BE2C (cell line): ENCODE measurements around the gene CDH4.

Source experiments
- DNase-seq: peaks from one replicate; pipeline ENCODE4 v3.0.0-alpha.2; 2020
- H3K27me3 ChIP-seq: fragments of 250-450 bp; sonication (Bioruptor Pico); 2 replicates; pipeline ENCODE4 v1.5.1; 2020; ENCODE audit warnings: mild to moderate bottlenecking
- H3K36me3 ChIP-seq: fragments of 250-450 bp; sonication (Bioruptor Pico); 2 replicates; pipeline ENCODE4 v1.5.1; 2020; ENCODE audit warnings: mild to moderate bottlenecking
- H3K4me1 ChIP-seq: fragments of 250-450 bp; sonication (Bioruptor Pico); 2 replicates; pipeline ENCODE4 v1.5.1; 2020
- H3K4me3 ChIP-seq: 2 replicates; pipeline ENCODE4 v1.5.1; 2011; ENCODE audit warnings: low read depth, low read length
- H3K9me3 ChIP-seq: fragments of 250-450 bp; sonication (Bioruptor Pico); 2 replicates; pipeline ENCODE4 v1.5.1; 2020
- TF ChIP-seq, protein P1 (sequence below): IDR thresholded peaks from 2 replicates; pipeline ENCODE4 v1.5.1; 2012; ENCODE audit warnings: mild to moderate bottlenecking, low read depth, low read length

CDH4 gene

DNA sequence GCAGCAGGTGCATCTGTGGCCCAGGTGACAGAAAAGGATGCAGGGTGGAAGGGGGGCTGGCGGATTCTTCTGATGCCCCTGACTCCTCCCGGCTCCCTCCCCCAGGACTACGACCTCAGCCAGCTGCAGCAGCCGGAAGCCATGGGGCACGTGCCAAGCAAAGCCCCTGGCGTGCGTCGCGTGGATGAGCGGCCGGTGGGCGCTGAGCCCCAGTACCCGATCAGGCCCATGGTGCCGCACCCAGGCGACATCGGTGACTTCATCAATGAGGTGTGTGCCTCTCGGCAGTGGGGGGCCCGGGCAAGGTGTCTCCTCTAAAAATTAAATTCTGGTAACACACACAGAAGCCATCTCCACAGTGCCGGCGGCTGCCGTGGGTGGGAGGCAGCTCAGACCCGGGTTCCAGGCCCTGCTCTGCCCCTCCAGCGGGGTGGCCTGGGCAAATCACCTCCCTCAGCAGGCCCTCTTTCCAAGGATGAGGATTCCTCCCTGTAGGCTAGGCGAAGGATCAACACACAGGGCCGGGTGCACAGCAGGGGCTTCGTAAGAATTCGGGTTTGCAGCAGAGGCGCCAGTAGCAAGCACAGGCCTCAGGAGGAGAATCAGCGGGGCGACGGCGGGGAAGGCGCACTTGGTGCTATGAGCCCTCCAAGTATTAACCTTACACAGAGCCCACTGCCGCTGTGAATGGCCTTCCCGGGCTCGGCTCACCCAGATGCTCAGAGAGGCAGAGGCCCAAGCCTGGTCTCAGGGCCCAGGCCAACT lies 682.1 kb downstream of the CDH4 start:
- peak; percentile 5 for DNase-seq
- H3K9me3 ChIP-seq = no peaks in the 10 kb centered on the region
- TF ChIP-seq, protein P1, sequence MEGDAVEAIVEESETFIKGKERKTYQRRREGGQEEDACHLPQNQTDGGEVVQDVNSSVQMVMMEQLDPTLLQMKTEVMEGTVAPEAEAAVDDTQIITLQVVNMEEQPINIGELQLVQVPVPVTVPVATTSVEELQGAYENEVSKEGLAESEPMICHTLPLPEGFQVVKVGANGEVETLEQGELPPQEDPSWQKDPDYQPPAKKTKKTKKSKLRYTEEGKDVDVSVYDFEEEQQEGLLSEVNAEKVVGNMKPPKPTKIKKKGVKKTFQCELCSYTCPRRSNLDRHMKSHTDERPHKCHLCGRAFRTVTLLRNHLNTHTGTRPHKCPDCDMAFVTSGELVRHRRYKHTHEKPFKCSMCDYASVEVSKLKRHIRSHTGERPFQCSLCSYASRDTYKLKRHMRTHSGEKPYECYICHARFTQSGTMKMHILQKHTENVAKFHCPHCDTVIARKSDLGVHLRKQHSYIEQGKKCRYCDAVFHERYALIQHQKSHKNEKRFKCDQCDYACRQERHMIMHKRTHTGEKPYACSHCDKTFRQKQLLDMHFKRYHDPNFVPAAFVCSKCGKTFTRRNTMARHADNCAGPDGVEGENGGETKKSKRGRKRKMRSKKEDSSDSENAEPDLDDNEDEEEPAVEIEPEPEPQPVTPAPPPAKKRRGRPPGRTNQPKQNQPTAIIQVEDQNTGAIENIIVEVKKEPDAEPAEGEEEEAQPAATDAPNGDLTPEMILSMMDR = no peak

DNA sequence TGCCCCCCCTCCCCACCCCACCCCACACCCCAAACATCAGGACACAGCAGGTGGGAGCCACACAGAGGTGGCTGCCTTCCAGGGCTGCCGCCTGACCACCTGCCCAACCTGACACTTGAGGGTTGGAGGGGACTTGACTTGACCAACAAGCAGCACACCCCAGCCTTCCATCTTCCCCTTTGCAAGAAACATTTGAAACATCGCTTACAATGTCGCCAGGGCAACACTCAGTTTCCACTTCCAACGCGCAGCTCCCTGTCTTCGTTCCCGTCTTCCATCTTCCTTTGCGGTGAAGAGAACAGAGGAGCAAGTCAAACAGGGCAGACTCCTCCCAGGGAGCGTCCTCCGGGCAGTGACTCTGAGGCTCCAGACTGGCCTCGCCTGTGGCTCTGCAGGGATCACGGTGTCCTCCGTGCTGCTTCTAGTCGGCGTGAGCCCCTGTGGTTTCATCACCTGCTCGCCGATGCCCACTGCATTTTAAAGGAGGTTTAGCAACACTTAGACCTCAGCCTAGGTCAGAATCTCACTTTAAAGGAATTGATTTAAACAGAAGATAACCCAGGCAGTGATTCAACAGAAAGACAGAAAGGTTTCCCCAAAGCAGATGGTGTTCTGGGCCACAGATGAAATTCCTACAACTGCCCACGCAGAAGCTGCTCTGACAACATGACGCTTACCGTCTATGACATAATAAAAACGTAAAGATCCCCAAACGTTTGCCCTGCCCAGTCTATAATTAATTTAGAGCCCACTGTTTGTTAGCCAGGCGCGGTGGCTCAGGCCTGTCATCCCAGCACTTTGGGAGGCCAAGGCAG lies 682.9 kb downstream of the CDH4 start:
- H3K36me3 ChIP-seq = no peaks in the 10 kb centered on the region
- TF ChIP-seq, protein P1 = no peak

More for the DNA sequence above, 682.1 kb downstream of the CDH4 start:
- no peaks in the 10 kb centered on the region for H3K4me1 ChIP-seq
- no peaks in the 10 kb centered on the region for H3K36me3 ChIP-seq
- no peaks in the 10 kb centered on the region for H3K27me3 ChIP-seq
- no peak overlapping the region for H3K4me3 ChIP-seq

DNA sequence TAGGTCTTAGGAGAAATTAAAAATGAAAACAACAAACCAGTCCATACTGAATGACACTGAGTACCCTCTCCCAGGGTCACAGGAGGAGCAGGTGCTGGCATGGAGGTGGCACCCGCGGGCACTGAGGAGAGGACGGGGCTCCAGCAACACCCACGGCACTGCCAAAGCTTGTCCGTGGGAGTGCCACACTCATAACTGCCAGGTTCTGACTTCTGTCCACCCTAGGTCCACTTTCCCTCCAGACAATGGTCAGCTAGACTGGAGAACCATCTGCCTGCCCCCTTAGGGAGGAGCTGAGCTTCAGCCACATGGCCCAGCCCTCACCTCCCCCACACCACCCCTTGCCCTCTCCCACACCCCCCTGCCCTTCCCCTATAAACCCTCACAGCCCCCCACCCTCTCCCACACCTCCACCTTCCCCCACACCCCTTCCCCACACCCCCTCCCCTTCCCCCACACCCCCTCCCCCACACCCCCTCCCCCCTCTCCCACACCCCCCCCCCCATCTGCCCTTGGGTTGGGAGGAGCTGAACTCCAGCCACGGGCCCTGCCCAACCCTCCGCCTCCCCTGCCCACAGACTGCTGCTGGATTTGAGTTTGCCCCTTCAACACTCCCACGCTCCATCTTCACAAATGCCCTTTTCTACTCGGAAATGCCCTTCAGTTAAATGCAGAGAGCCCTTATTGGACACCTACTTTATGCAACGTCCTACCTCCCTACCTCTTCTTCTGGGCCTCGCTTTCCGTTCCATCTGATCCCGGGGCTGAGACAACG lies 684.1 kb downstream of the CDH4 start:
- no peaks in the 10 kb centered on the region for H3K27me3 ChIP-seq
- TF ChIP-seq, protein P1 = no peak
- H3K4me3 ChIP-seq = no peak overlapping the region
- H3K4me1 ChIP-seq = no peaks in the 10 kb centered on the region
- no peaks in the 10 kb centered on the region for H3K9me3 ChIP-seq
- no peaks in the 10 kb centered on the region for H3K36me3 ChIP-seq
- no peak for DNase-seq

More for the DNA sequence above, 682.9 kb downstream of the CDH4 start:
- no peaks in the 10 kb centered on the region for H3K9me3 ChIP-seq
- no peaks in the 10 kb centered on the region for H3K4me1 ChIP-seq
- no peak overlapping the region for H3K4me3 ChIP-seq
- peak; percentile 3 for DNase-seq
- no peaks in the 10 kb centered on the region for H3K27me3 ChIP-seq

DNA sequence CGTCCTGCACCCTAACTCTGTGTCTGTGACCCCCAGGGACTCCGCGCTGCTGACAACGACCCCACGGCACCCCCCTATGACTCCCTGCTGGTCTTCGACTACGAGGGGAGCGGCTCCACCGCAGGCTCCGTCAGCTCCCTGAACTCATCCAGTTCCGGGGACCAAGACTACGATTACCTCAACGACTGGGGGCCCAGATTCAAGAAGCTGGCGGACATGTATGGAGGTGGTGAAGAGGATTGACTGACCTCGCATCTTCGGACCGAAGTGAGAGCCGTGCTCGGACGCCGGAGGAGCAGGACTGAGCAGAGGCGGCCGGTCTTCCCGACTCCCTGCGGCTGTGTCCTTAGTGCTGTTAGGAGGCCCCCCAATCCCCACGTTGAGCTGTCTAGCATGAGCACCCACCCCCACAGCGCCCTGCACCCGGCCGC lies 684.7 kb downstream of the CDH4 start:
- Histone ChIP-seq H3K4me1 (no peaks in the 10 kb centered on the region), H3K4me3 (no peak overlapping the region), H3K36me3 (no peaks in the 10 kb centered on the region), H3K27me3 (no peaks in the 10 kb centered on the region), H3K9me3 (no peaks in the 10 kb centered on the region)
- TF ChIP-seq, protein P1 = no peak
- no peak for DNase-seq

DNA sequence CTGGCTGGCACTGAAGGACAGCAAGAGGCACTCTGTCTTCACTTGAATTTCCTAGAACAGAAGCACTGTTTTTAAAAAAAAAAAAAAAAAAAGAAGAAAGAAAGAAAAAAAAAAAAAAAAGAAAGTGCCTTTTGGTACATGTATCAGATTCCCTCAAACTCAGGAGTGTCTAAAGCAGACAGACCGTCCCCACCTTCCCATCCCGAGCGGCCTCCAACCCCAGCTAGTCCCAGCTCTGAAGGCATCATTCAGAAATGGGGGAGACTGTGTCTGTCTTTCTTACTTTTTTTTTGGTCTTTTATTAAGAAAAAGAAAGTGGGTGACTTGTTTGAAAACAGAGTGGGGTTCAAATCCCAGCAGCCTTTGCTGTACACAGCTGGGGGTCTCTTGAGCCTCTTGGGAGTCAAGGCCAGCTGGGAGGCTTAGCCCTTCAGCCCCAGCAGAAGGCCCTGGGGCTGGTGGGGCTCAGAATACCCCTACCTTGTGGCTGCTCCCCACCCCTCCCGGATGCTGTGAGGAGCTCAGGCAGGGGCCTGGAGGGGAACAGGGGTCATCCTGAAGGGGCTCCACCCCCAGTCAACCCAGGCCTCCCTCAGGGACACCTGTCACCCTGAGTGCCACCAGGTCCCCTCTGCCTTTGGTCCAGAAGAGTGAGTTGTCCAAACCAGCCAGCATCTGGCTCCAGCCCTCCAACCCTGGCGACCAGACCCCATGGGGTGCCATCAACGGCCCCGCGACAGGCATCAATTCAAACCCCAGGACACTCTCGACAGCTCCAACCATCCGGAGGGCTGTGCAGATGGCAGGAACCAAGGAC lies 685.3 kb downstream of the CDH4 start:
- no peaks in the 10 kb centered on the region for H3K36me3 ChIP-seq
- H3K4me3 ChIP-seq = no peak overlapping the region
- no peaks in the 10 kb centered on the region for H3K27me3 ChIP-seq
- H3K9me3 ChIP-seq = no peaks in the 10 kb centered on the region
- no peaks in the 10 kb centered on the region for H3K4me1 ChIP-seq
- TF ChIP-seq, protein P1 = no peak
- peak; percentile 3 for DNase-seq
